Measurements from ENCODE around the gene SPATA16.

Gene SPATA16

DNA sequence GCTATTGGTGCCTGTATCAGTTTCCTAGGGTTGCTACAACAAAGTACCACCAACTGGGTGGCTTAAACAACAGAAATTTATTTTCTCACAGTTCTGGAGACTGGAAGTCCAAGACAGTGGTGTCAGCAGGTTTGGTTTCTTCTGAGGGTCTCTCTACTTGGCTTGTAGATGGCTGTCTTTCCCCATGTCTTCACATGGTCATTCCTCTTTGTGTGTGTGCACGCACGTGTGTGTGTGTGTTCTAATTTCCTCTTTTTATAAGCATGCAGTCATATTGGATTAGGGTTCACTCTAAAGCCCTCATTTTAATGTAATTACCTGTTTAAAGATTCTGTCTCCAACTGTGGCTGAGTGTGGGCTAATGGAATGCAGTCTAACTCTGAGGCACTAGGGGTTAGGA is 182.5 kb downstream of the SPATA16 start:
- TF ChIP-seq, protein P1, sequence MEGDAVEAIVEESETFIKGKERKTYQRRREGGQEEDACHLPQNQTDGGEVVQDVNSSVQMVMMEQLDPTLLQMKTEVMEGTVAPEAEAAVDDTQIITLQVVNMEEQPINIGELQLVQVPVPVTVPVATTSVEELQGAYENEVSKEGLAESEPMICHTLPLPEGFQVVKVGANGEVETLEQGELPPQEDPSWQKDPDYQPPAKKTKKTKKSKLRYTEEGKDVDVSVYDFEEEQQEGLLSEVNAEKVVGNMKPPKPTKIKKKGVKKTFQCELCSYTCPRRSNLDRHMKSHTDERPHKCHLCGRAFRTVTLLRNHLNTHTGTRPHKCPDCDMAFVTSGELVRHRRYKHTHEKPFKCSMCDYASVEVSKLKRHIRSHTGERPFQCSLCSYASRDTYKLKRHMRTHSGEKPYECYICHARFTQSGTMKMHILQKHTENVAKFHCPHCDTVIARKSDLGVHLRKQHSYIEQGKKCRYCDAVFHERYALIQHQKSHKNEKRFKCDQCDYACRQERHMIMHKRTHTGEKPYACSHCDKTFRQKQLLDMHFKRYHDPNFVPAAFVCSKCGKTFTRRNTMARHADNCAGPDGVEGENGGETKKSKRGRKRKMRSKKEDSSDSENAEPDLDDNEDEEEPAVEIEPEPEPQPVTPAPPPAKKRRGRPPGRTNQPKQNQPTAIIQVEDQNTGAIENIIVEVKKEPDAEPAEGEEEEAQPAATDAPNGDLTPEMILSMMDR (IDR thresholded peaks at IDR 0.05; ENCODE audit: low read depth, low read length, missing control alignments): no peak
- H3K27me3 ChIP-seq (replicated peaks): no peaks in the 10 kb centered on the region

DNA sequence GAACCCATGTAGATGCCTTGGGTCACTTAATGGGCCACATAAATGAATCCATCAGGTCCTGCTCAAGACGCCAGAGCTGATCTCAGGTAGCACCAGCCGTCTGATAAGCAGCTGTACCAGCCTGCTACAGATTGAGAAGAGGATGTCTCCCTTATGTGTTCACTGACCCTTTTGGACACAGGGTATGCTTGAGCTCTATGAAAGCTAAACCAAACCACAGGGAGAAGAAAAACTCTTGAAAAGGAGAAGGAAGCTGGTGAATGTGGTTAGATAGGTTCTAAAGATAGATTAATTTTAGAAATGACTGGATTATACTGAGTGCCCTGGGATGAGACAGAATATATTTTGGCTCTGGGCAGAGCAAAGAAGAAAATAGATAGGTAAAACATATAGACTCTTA is 187.5 kb downstream of the SPATA16 start:
- in situ Hi-C loops (cut with HindIII; ENCODE audit: low pct_ligation_motif_present, low sequenced_read_pairs): no loop called here
- no peak for DNase-seq
- no peaks in the 10 kb centered on the region for H3K27me3 ChIP-seq (replicated peaks)
- H3K27ac ChIP-seq: no peak overlapping the region
- H3K36me3 ChIP-seq (replicated peaks): no peaks in the 10 kb centered on the region
- TF ChIP-seq, protein P1 (IDR thresholded peaks at IDR 0.05; ENCODE audit: low read depth, low read length, missing control alignments): no peak
- H3K4me3 ChIP-seq (ENCODE audit: low read depth, low read length): no peak overlapping the region

More for the DNA sequence above, 182.5 kb downstream of the SPATA16 start:
- Histone ChIP-seq H3K27ac (no peak overlapping the region), H3K4me3 (ENCODE audit: low read depth, low read length) (no peak overlapping the region), H3K36me3 (replicated peaks) (no peaks in the 10 kb centered on the region)
- in situ Hi-C loops (cut with HindIII; ENCODE audit: low pct_ligation_motif_present, low sequenced_read_pairs): no loop called here
- DNase-seq: no peak

DNA sequence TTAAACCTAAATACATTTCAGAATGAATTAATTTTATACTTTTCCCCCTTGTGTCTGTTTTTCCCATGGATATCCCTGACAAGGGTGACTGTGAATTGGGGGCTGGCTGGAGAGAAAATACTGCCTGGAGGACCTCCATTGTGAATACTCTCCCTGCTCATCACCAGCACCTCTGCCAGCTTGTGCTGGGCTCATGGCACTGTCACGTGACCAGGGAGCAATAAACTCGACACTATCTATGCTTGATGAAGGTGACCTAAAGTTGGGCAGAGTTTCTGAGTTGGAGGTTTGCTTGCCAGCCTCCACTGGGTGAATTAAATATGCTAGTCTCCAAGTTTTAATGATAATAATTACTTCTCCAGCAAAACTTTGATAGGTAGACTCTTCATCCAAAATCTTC is 189.5 kb downstream of the SPATA16 start:
- Histone ChIP-seq H3K4me3 (ENCODE audit: low read depth, low read length) (no peak overlapping the region), H3K36me3 (replicated peaks) (no peaks in the 10 kb centered on the region), H3K27ac (no peak overlapping the region), H3K27me3 (replicated peaks) (no peaks in the 10 kb centered on the region)
- TF ChIP-seq, protein P1 (IDR thresholded peaks at IDR 0.05; ENCODE audit: low read depth, low read length, missing control alignments): no peak
- in situ Hi-C loops (cut with HindIII; ENCODE audit: low pct_ligation_motif_present, low sequenced_read_pairs): no loop called here
- DNase-seq: no peak

DNA sequence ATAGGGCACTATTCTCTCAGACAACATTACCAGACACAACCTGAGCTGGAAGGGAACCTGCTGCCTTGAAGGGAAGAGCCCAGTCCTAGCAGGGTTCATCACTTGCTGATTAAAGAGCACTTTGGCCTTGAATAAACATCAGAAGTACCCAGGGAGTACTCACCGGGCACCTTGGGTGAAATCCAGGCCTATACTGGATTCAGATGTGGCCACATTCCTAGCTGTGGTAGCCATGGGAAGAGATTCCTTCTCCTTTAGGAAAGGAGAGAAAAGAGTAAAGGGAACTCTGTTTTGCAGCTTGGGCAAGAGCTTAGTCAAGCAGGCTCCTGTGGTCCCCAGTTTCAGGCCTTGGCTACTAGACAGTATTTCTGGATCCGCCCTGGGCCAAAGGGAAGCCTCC is 195.0 kb downstream of the SPATA16 start:
- H3K27ac ChIP-seq: no peak overlapping the region
- DNase-seq: no peak
- in situ Hi-C loops (cut with HindIII; ENCODE audit: low pct_ligation_motif_present, low sequenced_read_pairs): no loop called here
- TF ChIP-seq, protein P1 (IDR thresholded peaks at IDR 0.05; ENCODE audit: low read depth, low read length, missing control alignments): no peak
- H3K36me3 ChIP-seq (replicated peaks): no peaks in the 10 kb centered on the region
- no peaks in the 10 kb centered on the region for H3K27me3 ChIP-seq (replicated peaks)
- no peak overlapping the region for H3K4me3 ChIP-seq (ENCODE audit: low read depth, low read length)

DNA sequence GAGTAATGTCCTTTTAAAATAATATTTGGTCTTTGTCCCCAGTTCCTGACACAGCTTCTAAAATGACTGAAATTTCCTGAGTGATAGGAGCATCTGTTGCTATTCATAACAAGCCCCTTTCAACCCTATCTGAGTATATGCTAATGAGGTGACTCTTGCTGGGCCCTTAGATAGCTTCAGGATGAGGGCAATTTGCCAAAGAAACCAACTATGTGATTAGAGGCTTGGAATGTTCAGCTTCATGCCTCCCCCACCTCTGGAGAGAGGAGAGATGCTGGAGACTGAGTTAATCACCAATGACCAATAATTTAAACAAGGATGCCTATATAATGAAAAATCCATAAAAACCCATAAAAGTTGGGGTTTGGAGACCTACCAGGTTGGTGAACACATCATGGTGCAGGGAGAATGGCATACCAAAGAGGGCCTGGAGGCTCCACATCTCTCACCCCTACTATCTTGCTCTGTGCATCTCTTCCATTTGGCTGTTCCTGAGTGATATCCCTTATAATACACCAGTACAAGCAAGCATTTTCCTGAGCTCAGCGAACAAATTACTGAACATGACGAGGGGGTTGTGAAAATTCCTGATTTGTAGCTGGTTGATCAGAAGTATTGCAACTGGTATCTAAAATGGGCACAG is 201.3 kb downstream of the SPATA16 start:
- H3K4me3 ChIP-seq (ENCODE audit: low read depth, low read length): no peak overlapping the region
- H3K27me3 ChIP-seq (replicated peaks): no peaks in the 10 kb centered on the region
- TF ChIP-seq, protein P1 (IDR thresholded peaks at IDR 0.05; ENCODE audit: low read depth, low read length, missing control alignments): no peak
- no peak overlapping the region for H3K27ac ChIP-seq
- H3K36me3 ChIP-seq (replicated peaks): no peaks in the 10 kb centered on the region
- no peak for DNase-seq
- in situ Hi-C loops (cut with HindIII; ENCODE audit: low pct_ligation_motif_present, low sequenced_read_pairs): no loop called here

DNA sequence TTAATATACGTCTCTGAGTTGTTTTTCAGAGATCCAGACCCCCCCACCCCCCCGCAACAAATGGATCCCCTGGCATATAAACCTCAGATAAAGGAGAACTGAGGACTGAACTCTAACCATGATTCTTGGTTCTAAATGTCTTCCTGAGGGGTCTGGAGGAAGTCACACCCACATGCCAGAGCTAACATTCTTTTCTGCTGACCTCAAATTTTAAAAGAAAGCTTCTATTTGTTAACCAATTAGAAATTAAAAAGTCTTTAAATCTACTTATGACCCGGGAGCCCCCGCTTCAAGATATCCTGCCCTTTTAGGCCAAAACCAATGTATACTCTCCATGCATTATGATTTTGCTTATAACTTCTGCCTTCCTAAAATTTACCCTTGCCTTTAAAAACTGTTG is 202.2 kb downstream of the SPATA16 start:
- TF ChIP-seq, protein P1 (IDR thresholded peaks at IDR 0.05; ENCODE audit: low read depth, low read length, missing control alignments): no peak
- no peak for DNase-seq
- Histone ChIP-seq H3K27ac (no peak overlapping the region), H3K27me3 (replicated peaks) (no peaks in the 10 kb centered on the region), H3K4me3 (ENCODE audit: low read depth, low read length) (no peak overlapping the region), H3K36me3 (replicated peaks) (no peaks in the 10 kb centered on the region)
- in situ Hi-C loops (cut with HindIII; ENCODE audit: low pct_ligation_motif_present, low sequenced_read_pairs): no loop called here

Measured in brain microvascular endothelial cell (primary cell).